Measurements from ENCODE around the gene CHD9NB.

The CHD9NB gene

DNA sequence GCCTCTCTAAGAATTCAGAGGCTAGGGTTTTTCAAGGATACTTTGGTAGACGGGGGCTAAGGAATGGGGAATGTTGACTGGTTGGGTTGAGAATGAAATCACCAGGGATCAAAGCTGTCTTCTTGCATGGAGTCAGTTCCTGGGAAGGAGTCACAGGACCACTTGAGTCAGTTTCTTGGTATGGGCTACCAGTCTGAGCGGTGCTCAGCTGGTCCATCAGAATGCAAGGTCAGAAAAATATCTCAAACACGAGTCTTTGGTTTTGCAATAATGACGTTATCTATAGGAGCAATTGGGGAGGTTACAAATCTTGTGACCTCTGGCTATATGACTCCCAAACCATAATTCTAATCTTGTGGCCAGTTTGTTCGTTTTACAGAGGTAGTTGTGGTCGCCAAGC lies 18.4 kb downstream of the CHD9NB start:
- Histone ChIP-seq H3K4me3 (ENCODE audit: low read depth in 1 of 2, low read length in 2 of 2) (no peak overlapping the region), H3K27me3 (ENCODE audit: control insufficient read depth in 1 of 2, insufficient read depth in 2 of 2, low read length in 2 of 2) (no peaks in the 10 kb centered on the region), H3K36me3 (ENCODE audit: control insufficient read depth in 1 of 2, insufficient read depth in 2 of 2, low read length in 2 of 2) (no peaks in the 10 kb centered on the region)

DNA sequence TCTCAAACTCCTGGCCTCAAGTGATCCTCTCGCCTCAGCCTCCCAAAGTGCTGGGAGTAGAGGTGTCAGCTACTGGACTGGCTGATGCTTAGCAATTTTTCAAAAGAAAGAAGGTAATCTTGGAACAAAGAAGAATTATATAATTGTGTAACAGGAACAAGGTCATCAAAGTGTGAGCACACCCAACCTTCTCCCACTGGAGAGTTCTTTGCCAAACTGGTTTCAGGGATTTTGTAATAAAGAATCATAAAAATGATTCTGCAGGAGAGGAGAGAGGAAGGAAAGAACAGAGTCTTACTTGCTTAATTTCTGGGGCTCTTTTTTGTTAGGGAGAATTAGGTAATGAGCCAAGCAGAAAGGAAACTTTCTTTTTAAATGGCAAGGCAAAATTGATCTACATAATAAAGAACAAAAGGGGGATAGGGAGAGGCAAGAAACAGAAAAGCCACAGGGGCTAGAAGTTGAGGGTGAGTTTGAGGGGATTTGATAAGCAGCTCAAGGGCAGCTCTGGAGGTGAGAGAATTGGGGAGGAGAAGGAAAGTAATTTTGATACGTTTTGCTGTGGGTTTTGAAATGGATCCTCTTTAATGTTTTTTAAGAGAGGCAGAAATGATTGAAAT lies 21.3 kb downstream of the CHD9NB start:
- no peaks in the 10 kb centered on the region for H3K4me1 ChIP-seq (ENCODE audit: control insufficient read depth in 1 of 2, insufficient read depth in 2 of 2, low read length in 2 of 2)
- no peak overlapping the region for H3K9ac ChIP-seq (ENCODE audit: low read depth in 1 of 2, low read length in 2 of 2)
- no peak overlapping the region for H3K27ac ChIP-seq (ENCODE audit: low read depth, low read length)
- H3K4me3 ChIP-seq (ENCODE audit: low read depth in 1 of 2, low read length in 2 of 2) = no peak overlapping the region
- no peaks in the 10 kb centered on the region for H3K9me3 ChIP-seq (ENCODE audit: control insufficient read depth in 1 of 2, low read length in 2 of 2)
- H3K36me3 ChIP-seq (ENCODE audit: control insufficient read depth in 1 of 2, insufficient read depth in 2 of 2, low read length in 2 of 2) = no peaks in the 10 kb centered on the region
- no peaks in the 10 kb centered on the region for H3K27me3 ChIP-seq (ENCODE audit: control insufficient read depth in 1 of 2, insufficient read depth in 2 of 2, low read length in 2 of 2)

More for the DNA sequence above, 18.4 kb downstream of the CHD9NB start:
- no peak overlapping the region for H3K27ac ChIP-seq (ENCODE audit: low read depth, low read length)
- no peak overlapping the region for H3K9ac ChIP-seq (ENCODE audit: low read depth in 1 of 2, low read length in 2 of 2)
- no peaks in the 10 kb centered on the region for H3K4me1 ChIP-seq (ENCODE audit: control insufficient read depth in 1 of 2, insufficient read depth in 2 of 2, low read length in 2 of 2)
- H3K9me3 ChIP-seq (ENCODE audit: control insufficient read depth in 1 of 2, low read length in 2 of 2) = no peaks in the 10 kb centered on the region

DNA sequence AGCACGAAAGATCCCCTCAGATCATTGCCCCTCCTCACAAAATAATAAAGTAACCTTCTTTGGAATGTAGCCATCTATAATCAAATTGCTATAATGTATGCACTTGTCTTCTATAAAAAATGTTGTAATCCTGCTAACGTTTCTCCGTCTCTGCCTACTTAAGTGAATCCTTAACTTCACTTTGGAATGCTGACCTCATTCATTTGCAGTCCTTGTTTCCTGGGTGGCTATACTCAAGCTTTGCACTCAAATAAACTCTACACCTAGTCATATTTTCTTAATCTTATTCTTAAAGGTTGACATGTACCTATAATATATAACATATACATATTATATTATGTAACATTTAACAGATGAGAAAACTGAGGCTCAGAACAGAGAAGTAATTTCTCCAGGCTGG lies 22.7 kb downstream of the CHD9NB start:
- Histone ChIP-seq H3K9me3 (ENCODE audit: control insufficient read depth in 1 of 2, low read length in 2 of 2) (no peaks in the 10 kb centered on the region), H3K27ac (ENCODE audit: low read depth, low read length) (no peak overlapping the region), H3K4me1 (ENCODE audit: control insufficient read depth in 1 of 2, insufficient read depth in 2 of 2, low read length in 2 of 2) (no peaks in the 10 kb centered on the region), H3K4me3 (ENCODE audit: low read depth in 1 of 2, low read length in 2 of 2) (no peak overlapping the region), H3K27me3 (ENCODE audit: control insufficient read depth in 1 of 2, insufficient read depth in 2 of 2, low read length in 2 of 2) (no peaks in the 10 kb centered on the region), H3K9ac (ENCODE audit: low read depth in 1 of 2, low read length in 2 of 2) (no peak overlapping the region), H3K36me3 (ENCODE audit: control insufficient read depth in 1 of 2, insufficient read depth in 2 of 2, low read length in 2 of 2) (no peaks in the 10 kb centered on the region)

DNA sequence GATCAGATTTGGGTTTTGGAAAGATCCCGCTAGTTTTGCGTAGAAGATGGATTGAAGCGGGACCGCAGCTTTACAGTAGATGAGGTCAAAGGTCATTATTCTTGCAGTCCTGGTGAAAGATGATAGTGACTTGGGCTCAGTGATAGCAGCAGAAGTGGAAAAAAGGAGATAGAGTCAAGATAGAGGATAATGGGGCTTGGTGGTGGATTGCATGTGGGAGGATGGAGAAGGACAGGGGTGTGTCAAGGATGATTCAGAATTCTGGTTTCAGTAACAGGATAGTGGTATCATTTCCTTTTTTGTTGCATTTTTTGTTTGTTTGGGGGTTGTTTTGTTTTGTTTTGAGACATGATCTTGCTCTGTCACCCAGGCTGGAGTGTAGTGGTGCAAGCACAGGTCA lies 28.7 kb downstream of the CHD9NB start:
- no peaks in the 10 kb centered on the region for H3K9me3 ChIP-seq (ENCODE audit: control insufficient read depth in 1 of 2, low read length in 2 of 2)
- no peaks in the 10 kb centered on the region for H3K27me3 ChIP-seq (ENCODE audit: control insufficient read depth in 1 of 2, insufficient read depth in 2 of 2, low read length in 2 of 2)
- no peak overlapping the region for H3K4me3 ChIP-seq (ENCODE audit: low read depth in 1 of 2, low read length in 2 of 2)

DNA sequence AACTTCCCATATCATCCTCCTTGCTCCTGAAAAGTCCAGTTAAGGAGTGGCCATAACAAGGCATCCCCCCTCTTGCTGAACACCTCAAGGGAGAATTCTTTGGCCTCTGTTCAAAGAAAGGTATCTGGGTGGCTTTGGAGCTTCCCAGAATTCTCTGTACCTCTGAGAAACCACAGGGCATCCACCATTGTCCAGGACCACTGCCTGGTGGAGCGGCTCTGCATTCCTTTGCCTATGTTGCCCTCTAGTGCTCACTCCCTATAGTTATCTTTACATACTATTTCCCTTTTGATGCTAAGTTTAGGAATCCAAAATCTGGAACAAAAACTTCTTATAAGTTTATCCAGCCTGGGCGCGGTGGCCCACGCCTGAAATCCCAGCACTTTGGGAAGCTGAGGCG lies 30.3 kb downstream of the CHD9NB start:
- H3K4me3 ChIP-seq (ENCODE audit: low read depth in 1 of 2, low read length in 2 of 2) = no peak overlapping the region
- H3K9me3 ChIP-seq (ENCODE audit: control insufficient read depth in 1 of 2, low read length in 2 of 2) = no peaks in the 10 kb centered on the region
- H3K9ac ChIP-seq (ENCODE audit: low read depth in 1 of 2, low read length in 2 of 2) = no peak overlapping the region
- no peaks in the 10 kb centered on the region for H3K27me3 ChIP-seq (ENCODE audit: control insufficient read depth in 1 of 2, insufficient read depth in 2 of 2, low read length in 2 of 2)
- no peak overlapping the region for H3K27ac ChIP-seq (ENCODE audit: low read depth, low read length)
- no peaks in the 10 kb centered on the region for H3K36me3 ChIP-seq (ENCODE audit: control insufficient read depth in 1 of 2, insufficient read depth in 2 of 2, low read length in 2 of 2)
- H3K4me1 ChIP-seq (ENCODE audit: control insufficient read depth in 1 of 2, insufficient read depth in 2 of 2, low read length in 2 of 2) = peaks cover 0 to 5% of the 10 kb centered on the region in 2 donors

More for the DNA sequence above, 28.7 kb downstream of the CHD9NB start:
- Histone ChIP-seq H3K36me3 (ENCODE audit: control insufficient read depth in 1 of 2, insufficient read depth in 2 of 2, low read length in 2 of 2) (no peaks in the 10 kb centered on the region), H3K9ac (ENCODE audit: low read depth in 1 of 2, low read length in 2 of 2) (no peak overlapping the region), H3K4me1 (ENCODE audit: control insufficient read depth in 1 of 2, insufficient read depth in 2 of 2, low read length in 2 of 2) (peaks cover 0 to 5% of the 10 kb centered on the region in 2 donors), H3K27ac (ENCODE audit: low read depth, low read length) (no peak overlapping the region)

DNA sequence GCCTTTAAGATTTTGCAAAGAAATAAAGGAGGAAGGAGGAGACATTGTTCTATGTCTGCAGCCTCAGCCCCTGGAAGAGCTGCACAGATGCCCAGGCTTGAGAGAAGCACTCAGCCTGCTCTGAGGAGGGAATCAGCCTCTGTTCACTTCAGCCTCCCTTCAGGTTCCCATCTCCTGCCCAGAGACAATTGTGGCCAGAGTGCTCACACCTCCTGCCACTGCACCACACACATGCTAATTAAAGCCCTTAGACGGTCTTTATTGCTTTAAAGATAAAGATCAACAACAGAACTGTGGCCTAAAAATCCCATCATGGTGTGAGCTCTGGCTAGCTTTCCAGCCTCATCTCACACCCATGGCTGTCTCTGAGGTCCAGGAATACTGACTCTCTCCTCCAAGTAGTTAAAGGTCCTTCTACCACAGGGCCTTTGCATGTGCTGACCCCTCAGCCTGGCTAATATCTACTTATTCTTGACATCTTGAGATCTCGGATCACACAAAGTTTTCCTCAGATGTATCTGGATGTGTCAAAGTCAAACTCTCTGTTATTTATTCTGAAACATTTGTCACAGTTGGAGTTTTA lies 33.8 kb downstream of the CHD9NB start:
- H3K4me3 ChIP-seq (ENCODE audit: low read depth in 1 of 2, low read length in 2 of 2) = no peak overlapping the region
- peaks cover 0 to 3% of the 10 kb centered on the region in 2 donors for H3K27me3 ChIP-seq (ENCODE audit: control insufficient read depth in 1 of 2, insufficient read depth in 2 of 2, low read length in 2 of 2)
- H3K36me3 ChIP-seq (ENCODE audit: control insufficient read depth in 1 of 2, insufficient read depth in 2 of 2, low read length in 2 of 2) = no peaks in the 10 kb centered on the region
- H3K9ac ChIP-seq (ENCODE audit: low read depth in 1 of 2, low read length in 2 of 2) = no peak overlapping the region
- peaks cover 0 to 5% of the 10 kb centered on the region in 2 donors for H3K4me1 ChIP-seq (ENCODE audit: control insufficient read depth in 1 of 2, insufficient read depth in 2 of 2, low read length in 2 of 2)
- no peaks in the 10 kb centered on the region for H3K9me3 ChIP-seq (ENCODE audit: control insufficient read depth in 1 of 2, low read length in 2 of 2)
- H3K27ac ChIP-seq (ENCODE audit: low read depth, low read length) = no peak overlapping the region

DNA sequence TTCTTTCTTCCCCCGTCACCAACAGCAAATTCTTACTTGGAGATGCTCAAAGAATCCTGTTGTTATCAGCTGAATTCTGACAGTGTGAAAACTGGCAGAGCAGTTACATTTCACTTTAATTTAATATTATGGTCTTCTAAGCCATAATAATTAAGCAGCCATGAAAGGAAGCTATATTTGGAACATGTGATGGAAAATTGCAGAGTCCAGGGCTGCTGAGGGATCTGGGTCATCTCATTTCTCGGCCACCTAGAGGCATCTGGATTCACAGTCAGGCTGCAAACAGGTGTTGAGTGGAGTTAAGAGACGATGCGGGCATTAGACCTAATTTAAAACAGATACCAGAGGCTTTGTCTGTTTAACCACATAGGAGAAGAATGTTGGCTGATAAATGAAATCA lies 38.4 kb downstream of the CHD9NB start:
- H3K36me3 ChIP-seq (ENCODE audit: control insufficient read depth in 1 of 2, insufficient read depth in 2 of 2, low read length in 2 of 2) = no peaks in the 10 kb centered on the region
- no peak overlapping the region for H3K4me3 ChIP-seq (ENCODE audit: low read depth in 1 of 2, low read length in 2 of 2)
- H3K27me3 ChIP-seq (ENCODE audit: control insufficient read depth in 1 of 2, insufficient read depth in 2 of 2, low read length in 2 of 2) = peaks cover 2 to 3% of the 10 kb centered on the region in 2 donors
- no peak overlapping the region for H3K9ac ChIP-seq (ENCODE audit: low read depth in 1 of 2, low read length in 2 of 2)
- H3K27ac ChIP-seq (ENCODE audit: low read depth, low read length) = no peak overlapping the region
- no peaks in the 10 kb centered on the region for H3K4me1 ChIP-seq (ENCODE audit: control insufficient read depth in 1 of 2, insufficient read depth in 2 of 2, low read length in 2 of 2)
- no peaks in the 10 kb centered on the region for H3K9me3 ChIP-seq (ENCODE audit: control insufficient read depth in 1 of 2, low read length in 2 of 2)

DNA sequence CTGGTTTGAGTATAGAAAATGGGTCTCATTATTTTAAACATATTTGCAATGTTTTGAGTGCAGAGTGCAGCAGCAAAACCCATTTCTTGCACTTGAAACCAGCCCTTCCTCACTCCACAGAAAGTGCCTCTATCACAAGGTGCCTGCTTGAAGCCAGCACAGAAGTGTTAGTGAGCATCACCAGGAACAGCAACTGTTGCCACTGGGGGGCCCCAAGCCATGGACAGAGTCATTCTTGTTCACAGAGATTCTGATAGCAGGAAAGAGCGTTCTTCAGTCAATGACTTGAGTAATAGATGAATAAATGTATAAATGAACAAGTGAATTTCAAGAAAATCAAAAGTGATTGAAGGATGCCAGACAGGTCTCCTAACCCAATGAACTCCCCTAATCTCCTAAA lies 45.6 kb downstream of the CHD9NB start:
- no peak overlapping the region for H3K27ac ChIP-seq (ENCODE audit: low read depth, low read length)

DNA sequence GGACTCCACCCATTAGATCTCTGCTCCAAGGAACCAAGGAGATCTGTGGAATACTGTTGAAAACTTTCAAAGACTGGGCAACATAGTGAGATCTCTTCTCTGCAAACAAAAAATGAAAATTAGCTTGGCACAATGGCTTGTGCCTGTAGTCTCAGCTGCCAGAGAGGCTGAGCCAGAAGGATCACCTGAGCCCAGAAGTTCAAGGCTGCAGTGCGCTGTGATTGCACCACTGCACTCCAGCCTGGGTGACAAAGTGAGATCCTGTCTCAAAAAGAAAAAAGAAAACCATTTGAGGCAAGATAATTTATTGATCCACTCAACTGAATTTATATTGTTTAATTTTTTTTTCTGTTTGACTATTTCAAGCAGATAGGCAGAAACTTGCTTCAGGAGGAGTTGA lies 54.8 kb downstream of the CHD9NB start:
- H3K27ac ChIP-seq (ENCODE audit: low read depth, low read length) = no peak overlapping the region
- no peak overlapping the region for H3K4me3 ChIP-seq (ENCODE audit: low read depth in 1 of 2, low read length in 2 of 2)
- H3K4me1 ChIP-seq (ENCODE audit: control insufficient read depth in 1 of 2, insufficient read depth in 2 of 2, low read length in 2 of 2) = no peaks in the 10 kb centered on the region
- no peaks in the 10 kb centered on the region for H3K27me3 ChIP-seq (ENCODE audit: control insufficient read depth in 1 of 2, insufficient read depth in 2 of 2, low read length in 2 of 2)
- H3K9ac ChIP-seq (ENCODE audit: low read depth in 1 of 2, low read length in 2 of 2) = no peak overlapping the region
- no peaks in the 10 kb centered on the region for H3K9me3 ChIP-seq (ENCODE audit: control insufficient read depth in 1 of 2, low read length in 2 of 2)
- H3K36me3 ChIP-seq (ENCODE audit: control insufficient read depth in 1 of 2, insufficient read depth in 2 of 2, low read length in 2 of 2) = no peaks in the 10 kb centered on the region

More for the DNA sequence above, 45.6 kb downstream of the CHD9NB start:
- H3K9ac ChIP-seq (ENCODE audit: low read depth in 1 of 2, low read length in 2 of 2) = no peak overlapping the region
- no peaks in the 10 kb centered on the region for H3K27me3 ChIP-seq (ENCODE audit: control insufficient read depth in 1 of 2, insufficient read depth in 2 of 2, low read length in 2 of 2)
- no peak overlapping the region for H3K4me3 ChIP-seq (ENCODE audit: low read depth in 1 of 2, low read length in 2 of 2)
- H3K9me3 ChIP-seq (ENCODE audit: control insufficient read depth in 1 of 2, low read length in 2 of 2) = no peaks in the 10 kb centered on the region
- no peaks in the 10 kb centered on the region for H3K36me3 ChIP-seq (ENCODE audit: control insufficient read depth in 1 of 2, insufficient read depth in 2 of 2, low read length in 2 of 2)
- H3K4me1 ChIP-seq (ENCODE audit: control insufficient read depth in 1 of 2, insufficient read depth in 2 of 2, low read length in 2 of 2) = no peaks in the 10 kb centered on the region

DNA sequence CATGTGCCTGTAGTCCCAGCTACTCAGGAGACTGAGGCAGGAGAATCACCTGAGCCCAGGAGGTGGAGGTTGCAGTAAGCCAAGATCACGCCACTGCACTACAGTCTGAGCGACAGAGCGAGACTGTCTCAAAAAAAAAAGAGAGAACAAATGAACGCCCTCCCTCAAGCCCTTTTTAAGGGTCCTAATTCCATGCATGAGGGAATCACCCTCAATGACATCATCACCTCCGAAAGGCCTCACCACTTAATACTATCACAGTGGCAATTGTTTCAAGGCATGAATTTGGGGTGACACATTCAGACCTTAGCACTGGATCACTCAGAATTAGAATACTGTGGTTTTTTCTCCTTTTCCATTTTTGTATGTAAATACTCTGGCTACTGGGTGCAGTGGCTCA lies 57.8 kb downstream of the CHD9NB start:
- Histone ChIP-seq H3K4me1 (ENCODE audit: control insufficient read depth in 1 of 2, insufficient read depth in 2 of 2, low read length in 2 of 2) (no peaks in the 10 kb centered on the region), H3K9ac (ENCODE audit: low read depth in 1 of 2, low read length in 2 of 2) (no peak overlapping the region)

More for the DNA sequence above, 57.8 kb downstream of the CHD9NB start:
- no peaks in the 10 kb centered on the region for H3K27me3 ChIP-seq (ENCODE audit: control insufficient read depth in 1 of 2, insufficient read depth in 2 of 2, low read length in 2 of 2)
- H3K4me3 ChIP-seq (ENCODE audit: low read depth in 1 of 2, low read length in 2 of 2) = no peak overlapping the region
- peaks cover 0 to 3% of the 10 kb centered on the region in 2 donors for H3K9me3 ChIP-seq (ENCODE audit: control insufficient read depth in 1 of 2, low read length in 2 of 2)
- H3K27ac ChIP-seq (ENCODE audit: low read depth, low read length) = no peak overlapping the region
- no peaks in the 10 kb centered on the region for H3K36me3 ChIP-seq (ENCODE audit: control insufficient read depth in 1 of 2, insufficient read depth in 2 of 2, low read length in 2 of 2)
